ENCODE data around the gene PITRM1.

Gene PITRM1

DNA sequence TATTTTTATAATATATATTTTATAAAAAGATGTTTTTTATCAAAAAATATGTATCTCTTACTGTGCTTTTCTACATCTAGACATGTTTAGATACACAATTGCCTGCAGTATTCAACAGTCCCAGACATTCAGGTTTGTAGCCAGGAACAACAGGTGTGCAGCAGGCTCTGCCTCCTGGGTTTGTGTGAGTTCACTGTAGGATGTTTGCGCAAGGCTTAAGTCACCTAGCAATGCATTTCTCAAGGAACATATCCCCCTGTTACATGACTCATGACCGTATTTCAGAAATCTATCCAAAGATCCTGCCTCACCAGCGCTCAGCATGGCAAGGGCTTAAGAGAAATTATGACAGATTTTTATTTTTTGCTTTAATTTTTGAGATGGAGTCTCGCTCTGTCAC is 41.5 kb downstream of the PITRM1 start:
- DNase-seq (ENCODE audit: low spot score) = no peak
- no peak for TF ChIP-seq CTCF (IDR thresholded peaks at IDR 0.05; ENCODE audit: extremely low read depth, missing control alignments)

DNA sequence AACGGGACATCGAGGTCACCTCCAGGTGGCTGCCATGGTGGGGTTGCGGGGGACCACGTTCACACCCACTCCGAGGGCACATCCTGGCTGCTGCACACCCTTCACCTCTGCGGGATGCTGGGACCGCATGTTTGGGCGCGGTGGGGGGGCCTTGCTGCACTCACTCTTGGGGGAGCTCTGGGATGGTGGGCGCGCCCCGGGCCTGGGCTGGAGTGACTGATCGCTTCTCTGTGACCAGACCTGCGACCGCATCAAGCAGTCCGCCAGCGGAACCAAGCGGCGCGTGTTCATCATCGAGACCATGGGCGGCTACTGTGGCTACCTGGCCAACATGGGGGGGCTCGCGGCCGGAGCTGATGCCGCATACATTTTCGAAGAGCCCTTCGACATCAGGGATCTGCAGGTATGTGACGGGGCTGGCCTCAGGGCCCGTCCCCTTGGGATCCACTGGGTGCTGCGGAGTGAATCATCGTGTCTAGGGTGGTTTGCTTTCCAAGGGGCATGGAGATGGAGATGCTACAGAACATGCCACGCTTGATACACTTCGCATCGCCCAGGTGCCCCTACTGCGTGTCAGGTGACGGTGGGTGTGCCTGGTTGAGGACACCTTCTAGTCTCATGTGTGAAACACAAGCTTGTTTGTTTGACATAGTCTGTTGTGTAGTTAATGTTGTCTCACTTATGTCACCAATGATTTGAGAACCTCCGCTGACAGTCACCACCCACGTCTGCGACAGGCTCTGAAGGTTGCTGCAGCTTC is 42.8 kb downstream of the PITRM1 start:
- TF ChIP-seq CTCF (IDR thresholded peaks at IDR 0.05; ENCODE audit: extremely low read depth, missing control alignments) = no peak
- no peak for DNase-seq (ENCODE audit: low spot score)

- no peak for DNase-seq (ENCODE audit: low spot score)
- no peak for TF ChIP-seq CTCF (IDR thresholded peaks at IDR 0.05; ENCODE audit: extremely low read depth, missing control alignments)
Measured at GRCh38 chr10:3128379-3129130, 44.0 kb downstream of the PITRM1 start.

DNA sequence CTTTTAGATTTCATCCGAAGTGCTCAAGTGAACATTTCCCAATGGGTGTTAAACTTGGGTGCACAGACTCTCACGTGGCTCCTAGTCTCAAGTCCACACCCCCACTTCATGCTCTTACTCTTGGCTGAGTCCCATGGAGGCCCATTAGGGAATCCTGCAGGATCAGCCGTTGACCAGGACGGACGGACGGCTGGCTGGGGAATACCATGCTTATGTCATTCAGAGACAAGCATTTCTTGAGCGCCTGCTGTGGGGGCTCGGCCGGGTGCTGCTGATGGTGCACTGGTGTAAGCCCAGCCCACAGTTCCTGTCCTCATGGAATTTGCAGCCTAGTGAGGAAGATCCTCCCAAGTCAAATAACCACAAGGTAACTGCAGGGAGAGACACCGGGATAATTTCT is 44.7 kb downstream of the PITRM1 start:
- no peak for DNase-seq (ENCODE audit: low spot score)
- no peak for TF ChIP-seq CTCF (IDR thresholded peaks at IDR 0.05; ENCODE audit: extremely low read depth, missing control alignments)

DNA sequence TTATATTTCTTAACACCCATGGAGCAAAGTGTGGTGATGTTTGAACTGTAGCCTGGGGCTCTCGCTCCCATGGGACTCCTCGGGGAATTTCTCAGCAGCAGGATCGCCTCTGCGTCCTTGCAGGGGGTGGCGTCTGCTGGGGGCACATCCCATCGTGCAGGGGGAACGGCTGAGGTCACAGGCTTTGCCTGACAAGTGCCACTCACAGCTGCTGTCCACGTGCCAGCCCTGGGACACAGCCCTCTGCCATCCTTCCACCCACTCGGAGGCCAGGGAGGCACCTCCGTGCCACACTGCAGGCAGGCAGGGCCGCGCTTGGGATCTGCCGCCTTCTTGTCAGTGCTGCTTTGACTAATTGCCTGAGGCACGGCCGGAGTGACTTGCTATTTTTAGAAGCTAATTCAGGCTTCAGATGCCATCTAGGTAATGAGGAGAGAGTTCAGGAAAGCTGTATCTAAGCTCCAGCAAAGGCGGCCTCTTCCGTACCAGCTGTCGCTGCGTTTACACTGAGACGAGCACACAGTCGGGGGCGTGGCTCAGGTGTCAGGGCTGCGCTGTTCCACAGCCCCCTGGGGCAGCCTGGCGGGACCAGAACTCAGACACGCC is 45.7 kb downstream of the PITRM1 start:
- TF ChIP-seq CTCF (IDR thresholded peaks at IDR 0.05; ENCODE audit: extremely low read depth, missing control alignments) = no peak
- no peak for DNase-seq (ENCODE audit: low spot score)

- no peak for DNase-seq (ENCODE audit: low spot score)
- no peak for TF ChIP-seq CTCF (IDR thresholded peaks at IDR 0.05; ENCODE audit: extremely low read depth, missing control alignments)
Measured at GRCh38 chr10:3126249-3126648, 46.3 kb downstream of the PITRM1 start.
